GM23338 (cell line): Measurements from ENCODE around the gene MAGOH. TPM values are rescaled to one million over a fixed set of nuclear protein-coding genes. Genes with fewer than 3 reads are reported as not detected.
A peak's percentile ranks its signal among the peaks of the same experiment; 100 is the strongest.

Experiments used
- ATAC-seq: fragments of 200-7000 bp; cut with Tn5 transposase; 3 replicates; pipeline ENCODE4 v1.9.1; 2020
- DNase-seq: peaks from one replicate; pipeline ENCODE4 v3.0.0-alpha.2; 2015; ENCODE audit warnings: low spot score
- H2AFZ ChIP-seq: fragments of 200-600 bp; sonication (generic); 2 replicates; pipeline ENCODE4 v1.8.0; 2016; ENCODE audit warnings: antibody characterized with exemption, mild to moderate bottlenecking, moderate library complexity
- H3F3A ChIP-seq: fragments of 200-600 bp; sonication (generic); replicated peaks from 2 replicates; pipeline ENCODE4 v1.8.0; 2017; ENCODE audit warnings: antibody characterized with exemption, mixed run types, low read depth
- H3K27ac ChIP-seq: fragments of 200-600 bp; sonication (generic); 2 replicates; pipeline ENCODE4 v1.6.1; 2016; ENCODE audit warnings: low read depth
- H3K27me3 ChIP-seq: fragments of 200-600 bp; sonication (generic); 2 replicates; pipeline ENCODE4 v1.8.0; 2016; ENCODE audit warnings: mild to moderate bottlenecking, mixed run types, moderate library complexity; ENCODE audit not compliant: insufficient read depth
- H3K36me3 ChIP-seq: fragments of 200-600 bp; sonication (generic); 2 replicates; pipeline ENCODE4 v1.8.0; 2016; ENCODE audit warnings: mild to moderate bottlenecking; ENCODE audit not compliant: insufficient read depth
- H3K4me1 ChIP-seq: fragments of 200-600 bp; sonication (generic); 2 replicates; pipeline ENCODE4 v1.8.0; 2016; ENCODE audit warnings: mild to moderate bottlenecking, moderate library complexity; ENCODE audit not compliant: insufficient read depth
- H3K4me2 ChIP-seq: fragments of 200-600 bp; sonication (generic); 2 replicates; pipeline ENCODE4 v1.7.1; 2017; ENCODE audit warnings: mixed run types
- H3K4me3 ChIP-seq: fragments of 200-600 bp; sonication (generic); 2 replicates; pipeline ENCODE4 v1.6.1; 2016; ENCODE audit warnings: mixed run types
- H3K79me2 ChIP-seq: fragments of 200-600 bp; sonication (generic); replicated peaks from 2 replicates; pipeline ENCODE4 v1.8.0; 2017; ENCODE audit warnings: mild to moderate bottlenecking; ENCODE audit not compliant: insufficient read depth
- H3K9me2 ChIP-seq: fragments of 200-600 bp; sonication (generic); 2 replicates; pipeline ENCODE4 v1.8.0; 2017; ENCODE audit not compliant: insufficient read depth
- H4K20me1 ChIP-seq: fragments of 200-600 bp; sonication (generic); replicated peaks from 2 replicates; pipeline ENCODE4 v1.8.0; 2017; ENCODE audit warnings: mild to moderate bottlenecking; ENCODE audit not compliant: insufficient read depth
- H3K27ac Mint-ChIP-seq: 2 replicates; pipeline ENCODE4 v1.8.0; 2020; ENCODE audit warnings: inconsistent platforms, mild to moderate bottlenecking, moderate library complexity, mixed read lengths
- H3K27me3 Mint-ChIP-seq: 3 replicates; pipeline ENCODE4 v1.8.0; 2022; ENCODE audit warnings: low read depth, mild to moderate bottlenecking, moderate library complexity, mixed read lengths, inconsistent platforms; ENCODE audit not compliant: insufficient read depth, poor library complexity
- H3K36me3 Mint-ChIP-seq: 3 replicates; pipeline ENCODE4 v1.8.0; 2021; ENCODE audit warnings: low read depth, mild to moderate bottlenecking, inconsistent platforms, moderate library complexity, mixed read lengths
- H3K4me1 Mint-ChIP-seq: 3 replicates; pipeline ENCODE4 v1.8.0; 2020; ENCODE audit warnings: mild to moderate bottlenecking, inconsistent platforms, mixed read lengths
- H3K4me3 Mint-ChIP-seq: 3 replicates; pipeline ENCODE4 v1.8.0; 2021; ENCODE audit warnings: moderate library complexity, mild to moderate bottlenecking, inconsistent platforms, mixed read lengths
- H3K9me3 Mint-ChIP-seq: 3 replicates; pipeline ENCODE4 v1.8.0; 2020; ENCODE audit warnings: moderate library complexity, mild to moderate bottlenecking, inconsistent platforms, mixed read lengths
- CREB1 ChIP-seq: fragments of 250-450 bp; sonication (Bioruptor Pico); IDR thresholded peaks from 2 replicates; pipeline ENCODE4 v1.5.0; 2020; ENCODE audit warnings: low read depth, mild to moderate bottlenecking, moderate library complexity
- EZH2phosphoT487 ChIP-seq: fragments of 200-600 bp; sonication (generic); IDR thresholded peaks from one replicate; pipeline ENCODE4 v1.8.1; 2018; ENCODE audit warnings: antibody characterized with exemption; ENCODE audit not compliant: unreplicated experiment
- JUNB ChIP-seq: IDR thresholded peaks from one replicate; pipeline ENCODE4 v1.6.1; 2016; ENCODE audit warnings: antibody characterized with exemption; ENCODE audit not compliant: unreplicated experiment
- NANOG ChIP-seq: IDR thresholded peaks from 2 replicates; pipeline ENCODE4 v1.6.1; 2016; ENCODE audit warnings: antibody characterized with exemption, borderline replicate concordance
- REST ChIP-seq: IDR thresholded peaks from one replicate; pipeline ENCODE4 v1.6.1; 2018; ENCODE audit warnings: antibody characterized with exemption; ENCODE audit not compliant: unreplicated experiment
- STAT1 ChIP-seq: IDR thresholded peaks from one replicate; pipeline ENCODE4 v1.6.1; 2016; ENCODE audit warnings: antibody characterized with exemption; ENCODE audit not compliant: unreplicated experiment
- ZNF114 ChIP-seq: fragments of 250-450 bp; sonication (Bioruptor Pico); IDR thresholded peaks from 2 replicates; pipeline ENCODE4 v1.5.0; 2020; ENCODE audit warnings: mild to moderate bottlenecking, moderate library complexity
- ZNF331 ChIP-seq: fragments of 250-450 bp; sonication (Bioruptor Pico); IDR thresholded peaks from 2 replicates; pipeline ENCODE4 v1.5.0; 2020; ENCODE audit warnings: low read depth, mild to moderate bottlenecking, moderate library complexity
- ZNF462 ChIP-seq: fragments of 250-450 bp; sonication (Bioruptor Pico); IDR thresholded peaks from 2 replicates; pipeline ENCODE4 v1.5.0; 2020; ENCODE audit warnings: mild to moderate bottlenecking, moderate library complexity
- polyA plus RNA-seq: library from polyadenylated mRNA; unstranded; fragments of >200 nt; fragmentation: Nextera tagmentation; extraction: Ambion mirVana; gene quantifications from 2 replicates; pipeline ENCODE4 v1.2.1, GENCODE V29; 2016
- total RNA-seq: library from RNA; depleted of rRNA; stranded (reverse); fragments of >200 nt; shearing (Covaris generic); gene quantifications from 2 replicates; pipeline ENCODE4 v1.2.3, GENCODE V29; 2014
- TF ChIP-seq, protein P1 (sequence below): IDR thresholded peaks from 2 replicates; pipeline ENCODE4 v1.6.1; 2016; ENCODE audit warnings: antibody characterized with exemption
- TF ChIP-seq, protein P2 (sequence below), 2 experiments: fragments of 200-600 bp in 1 of 2; sonication (generic) in 1 of 2; conservative IDR thresholded peaks; 2 replicates each; pipeline versions ENCODE4 v1.5.1 to v1.6.1; 2016 to 2017; ENCODE audit warnings: antibody characterized with exemption in 2 of 2, low read depth in 2 of 2, mild to moderate bottlenecking in 2 of 2, moderate library complexity in 1 of 2

MAGOH gene
- total and polyA plus RNA-seq, 2 experiments from 2014 or later, result 79.3 to 185 TPM

- no peak for TF ChIP-seq CREB1 (CRISPR knock-in tag)
- TF ChIP-seq, protein P1, sequence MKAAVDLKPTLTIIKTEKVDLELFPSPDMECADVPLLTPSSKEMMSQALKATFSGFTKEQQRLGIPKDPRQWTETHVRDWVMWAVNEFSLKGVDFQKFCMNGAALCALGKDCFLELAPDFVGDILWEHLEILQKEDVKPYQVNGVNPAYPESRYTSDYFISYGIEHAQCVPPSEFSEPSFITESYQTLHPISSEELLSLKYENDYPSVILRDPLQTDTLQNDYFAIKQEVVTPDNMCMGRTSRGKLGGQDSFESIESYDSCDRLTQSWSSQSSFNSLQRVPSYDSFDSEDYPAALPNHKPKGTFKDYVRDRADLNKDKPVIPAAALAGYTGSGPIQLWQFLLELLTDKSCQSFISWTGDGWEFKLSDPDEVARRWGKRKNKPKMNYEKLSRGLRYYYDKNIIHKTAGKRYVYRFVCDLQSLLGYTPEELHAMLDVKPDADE, result no peak
- TF ChIP-seq, protein P2, sequence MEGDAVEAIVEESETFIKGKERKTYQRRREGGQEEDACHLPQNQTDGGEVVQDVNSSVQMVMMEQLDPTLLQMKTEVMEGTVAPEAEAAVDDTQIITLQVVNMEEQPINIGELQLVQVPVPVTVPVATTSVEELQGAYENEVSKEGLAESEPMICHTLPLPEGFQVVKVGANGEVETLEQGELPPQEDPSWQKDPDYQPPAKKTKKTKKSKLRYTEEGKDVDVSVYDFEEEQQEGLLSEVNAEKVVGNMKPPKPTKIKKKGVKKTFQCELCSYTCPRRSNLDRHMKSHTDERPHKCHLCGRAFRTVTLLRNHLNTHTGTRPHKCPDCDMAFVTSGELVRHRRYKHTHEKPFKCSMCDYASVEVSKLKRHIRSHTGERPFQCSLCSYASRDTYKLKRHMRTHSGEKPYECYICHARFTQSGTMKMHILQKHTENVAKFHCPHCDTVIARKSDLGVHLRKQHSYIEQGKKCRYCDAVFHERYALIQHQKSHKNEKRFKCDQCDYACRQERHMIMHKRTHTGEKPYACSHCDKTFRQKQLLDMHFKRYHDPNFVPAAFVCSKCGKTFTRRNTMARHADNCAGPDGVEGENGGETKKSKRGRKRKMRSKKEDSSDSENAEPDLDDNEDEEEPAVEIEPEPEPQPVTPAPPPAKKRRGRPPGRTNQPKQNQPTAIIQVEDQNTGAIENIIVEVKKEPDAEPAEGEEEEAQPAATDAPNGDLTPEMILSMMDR (conservative IDR thresholded peaks at IDR 0.05; ENCODE audit: low read depth in 2 of 2), result no peak
- TF ChIP-seq REST, result no peak
- TF ChIP-seq ZNF114 (CRISPR knock-in tag), result no peak
- no peak for TF ChIP-seq STAT1
- no peak for TF ChIP-seq EZH2phosphoT487
- no peak for TF ChIP-seq JUNB
Observed at GRCh38 chr1:53220962-53221286, 17.4 kb downstream of the MAGOH start (continued).

- Histone ChIP-seq H3K4me1 (peaks cover 7% of the 10 kb centered on the region), H3K27me3 (no peaks in the 10 kb centered on the region), H4K20me1 (no peaks in the 10 kb centered on the region), H3K9me2 (no peaks in the 10 kb centered on the region), H3K4me3 (peak within 1 kb of the TSS; percentile 57), H2AFZ (peak within 1 kb of the TSS; percentile 88), H3K4me2 (peak within 1 kb of the TSS; percentile 76), H3F3A (no peaks in the 10 kb centered on the region; the same call in 1 of the 2 replicates), H3K27ac (peak within 1 kb of the TSS; percentile 67; the same call in 1 of the 2 replicates), H3K79me2 (peaks cover 5% of the 10 kb centered on the region; the same call in 1 of the 2 replicates), H3K36me3 (no peaks in the 10 kb centered on the region)
- peak within 1 kb of the TSS; percentile 93 for H3K4me3 Mint-ChIP-seq
- ATAC-seq (peak; percentile 95), DNase-seq (peak; percentile 96)
- H3K36me3 Mint-ChIP-seq, result peaks cover 3% of the 10 kb centered on the region; the same call in 2 of the 3 replicates
- no peaks in the 10 kb centered on the region; the same call in 2 of the 3 replicates for H3K9me3 Mint-ChIP-seq
- peaks cover 3% of the 10 kb centered on the region for H3K27me3 Mint-ChIP-seq
- peak within 1 kb of the TSS; percentile 94 for H3K27ac Mint-ChIP-seq
- H3K4me1 Mint-ChIP-seq, result peaks cover 15% of the 10 kb centered on the region
- no peak for TF ChIP-seq ZNF114 (CRISPR knock-in tag)
- TF ChIP-seq ZNF462 (CRISPR knock-in tag), result no peak
- no peak for TF ChIP-seq ZNF331
- TF ChIP-seq NANOG, result no peak
- no peak for TF ChIP-seq JUNB
Observed at GRCh38 chr1:53220171-53220961, 18.0 kb downstream of the MAGOH start, which contains the start of gene CZIB. Gene CZIB, minus strand, starts transcription at chr1:53220634. Its CDS starts 59 bp downstream, at chr1:53220575.
